ENCODE measurements around the gene CDK3.

The CDK3 gene

DNA sequence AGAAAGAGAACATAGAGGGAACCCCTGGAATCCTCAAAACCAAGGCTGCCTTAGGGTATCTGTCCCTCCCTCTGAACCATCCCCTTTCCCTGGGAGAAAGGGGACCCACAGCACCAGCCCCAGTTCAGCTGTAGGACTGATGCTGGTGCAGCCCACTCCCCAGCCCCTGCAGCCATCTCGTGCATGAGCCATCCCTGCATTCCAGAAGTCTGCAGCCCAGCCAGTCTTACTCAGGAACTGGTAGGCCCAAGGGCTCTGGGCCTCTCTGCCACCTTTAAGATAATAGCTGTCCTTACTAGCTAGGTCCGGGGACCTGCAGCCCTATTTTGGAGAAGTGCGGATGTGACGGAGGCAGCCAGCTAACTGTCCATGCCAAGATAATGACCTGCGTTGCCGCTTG is 32.5 kb downstream of the CDK3 start:
- Histone ChIP-seq H3K9me2 (replicated peaks; ENCODE audit: insufficient read depth, low read length) (no peaks in the 10 kb centered on the region), H3K4me2 (ENCODE audit: low read depth, low read length) (no peak overlapping the region), H3K79me2 (ENCODE audit: low read length) (no peaks in the 10 kb centered on the region), H3K9me3 (replicated peaks; ENCODE audit: insufficient read depth, low read length) (no peaks in the 10 kb centered on the region), H3F3A (ENCODE audit: insufficient read depth, low read length) (no peaks in the 10 kb centered on the region), H4K20me1 (ENCODE audit: insufficient read depth, low read length) (no peaks in the 10 kb centered on the region), H3K9ac (ENCODE audit: low read length) (no peak overlapping the region), H3K27ac (ENCODE audit: low read length) (no peak overlapping the region), H3K4me3 (ENCODE audit: low read length) (no peak overlapping the region), H2AFZ (ENCODE audit: low read length) (no peak overlapping the region), H3K4me1 (ENCODE audit: low read length) (no peaks in the 10 kb centered on the region), H3K27me3 (replicated peaks; ENCODE audit: insufficient read depth, low read length) (no peaks in the 10 kb centered on the region; the same call in 1 of the 2 replicates), H3K36me3 (replicated peaks; ENCODE audit: insufficient read depth, low read length) (no peaks in the 10 kb centered on the region)
- DNase-seq, result no peak
- TF ChIP-seq, protein P1, sequence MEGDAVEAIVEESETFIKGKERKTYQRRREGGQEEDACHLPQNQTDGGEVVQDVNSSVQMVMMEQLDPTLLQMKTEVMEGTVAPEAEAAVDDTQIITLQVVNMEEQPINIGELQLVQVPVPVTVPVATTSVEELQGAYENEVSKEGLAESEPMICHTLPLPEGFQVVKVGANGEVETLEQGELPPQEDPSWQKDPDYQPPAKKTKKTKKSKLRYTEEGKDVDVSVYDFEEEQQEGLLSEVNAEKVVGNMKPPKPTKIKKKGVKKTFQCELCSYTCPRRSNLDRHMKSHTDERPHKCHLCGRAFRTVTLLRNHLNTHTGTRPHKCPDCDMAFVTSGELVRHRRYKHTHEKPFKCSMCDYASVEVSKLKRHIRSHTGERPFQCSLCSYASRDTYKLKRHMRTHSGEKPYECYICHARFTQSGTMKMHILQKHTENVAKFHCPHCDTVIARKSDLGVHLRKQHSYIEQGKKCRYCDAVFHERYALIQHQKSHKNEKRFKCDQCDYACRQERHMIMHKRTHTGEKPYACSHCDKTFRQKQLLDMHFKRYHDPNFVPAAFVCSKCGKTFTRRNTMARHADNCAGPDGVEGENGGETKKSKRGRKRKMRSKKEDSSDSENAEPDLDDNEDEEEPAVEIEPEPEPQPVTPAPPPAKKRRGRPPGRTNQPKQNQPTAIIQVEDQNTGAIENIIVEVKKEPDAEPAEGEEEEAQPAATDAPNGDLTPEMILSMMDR (IDR thresholded peaks at IDR 0.05; ENCODE audit: low read length), result no peak

DNA sequence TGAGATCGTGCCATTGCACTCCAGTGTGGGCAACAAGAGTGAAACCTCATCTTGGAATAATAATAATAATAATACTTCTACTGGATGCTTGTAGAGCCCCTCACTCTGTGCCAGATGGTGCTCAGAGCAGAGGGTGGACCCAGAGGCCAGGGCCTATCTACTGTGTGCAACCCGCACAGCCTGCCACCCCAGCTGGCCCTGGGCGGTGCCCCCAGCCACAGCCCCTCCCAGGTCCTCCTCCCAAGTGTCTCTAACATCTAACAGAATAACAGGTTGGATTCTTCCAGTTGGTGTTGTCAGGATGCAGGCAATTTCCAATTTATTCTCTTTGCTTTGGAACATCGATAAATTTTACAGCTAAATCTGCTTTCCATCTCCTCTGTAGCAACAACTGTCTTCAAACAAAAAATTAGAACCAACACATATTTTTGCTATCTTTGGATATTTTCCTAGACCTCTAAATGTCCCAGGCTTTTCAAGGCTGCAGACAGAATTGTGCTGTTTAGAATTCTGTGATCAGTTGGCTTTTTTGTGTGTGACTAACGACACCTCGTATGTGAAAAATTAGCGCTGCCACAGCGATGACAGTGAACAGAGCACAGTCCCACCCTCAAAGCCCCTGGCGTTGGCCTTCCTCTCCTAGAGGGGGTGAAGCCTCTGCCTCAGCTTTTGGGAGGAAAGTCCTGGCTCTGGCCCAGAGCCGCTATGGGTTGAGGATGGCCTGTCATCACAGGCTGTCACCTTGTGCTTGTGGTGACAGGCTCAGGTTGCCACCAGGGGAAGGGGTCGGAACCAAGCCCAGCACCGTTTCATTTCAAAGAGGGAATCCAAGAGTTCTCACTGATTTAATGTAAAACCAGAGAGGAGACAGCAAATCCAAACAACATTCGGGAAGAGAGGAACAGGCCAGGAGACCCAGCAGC is 34.0 kb downstream of the CDK3 start:
- no peak overlapping the region for H3K27ac ChIP-seq (ENCODE audit: low read length)
- H2AFZ ChIP-seq (ENCODE audit: low read length), result no peak overlapping the region
- no peak overlapping the region for H3K4me3 ChIP-seq (ENCODE audit: low read length)
- DNase-seq, result no peak
- 0 out of 2 replicates have a peak, but pooled peaks cover 4% of the 10 kb centered on the region for H3K36me3 ChIP-seq (replicated peaks; ENCODE audit: insufficient read depth, low read length)
- TF ChIP-seq, protein P1 (IDR thresholded peaks at IDR 0.05; ENCODE audit: low read length), result no peak
- no peak for TF ChIP-seq EZH2phosphoT487 (IDR thresholded peaks at IDR 0.05; ENCODE audit: low read length)
- no peak for TF ChIP-seq EZH2 (optimal IDR thresholded peaks at IDR 0.05; ENCODE audit: low read depth, low read length)
- no peak overlapping the region for H3K4me2 ChIP-seq (ENCODE audit: low read depth, low read length)
- no peaks in the 10 kb centered on the region for H3F3A ChIP-seq (ENCODE audit: insufficient read depth, low read length)
- H3K27me3 ChIP-seq (replicated peaks; ENCODE audit: insufficient read depth, low read length), result no peaks in the 10 kb centered on the region
- no peak overlapping the region for H3K9ac ChIP-seq (ENCODE audit: low read length)
- no peaks in the 10 kb centered on the region for H3K79me2 ChIP-seq (ENCODE audit: low read length)
- H3K9me2 ChIP-seq (replicated peaks; ENCODE audit: insufficient read depth, low read length), result no peaks in the 10 kb centered on the region
- H3K4me1 ChIP-seq (ENCODE audit: low read length), result no peaks in the 10 kb centered on the region
- no peaks in the 10 kb centered on the region for H3K9me3 ChIP-seq (replicated peaks; ENCODE audit: insufficient read depth, low read length)
- H4K20me1 ChIP-seq (ENCODE audit: insufficient read depth, low read length), result no peaks in the 10 kb centered on the region

- no peaks in the 10 kb centered on the region for H3K27me3 ChIP-seq (replicated peaks; ENCODE audit: insufficient read depth, low read length)
- 0 out of 2 replicates have a peak, but pooled peaks cover 4% of the 10 kb centered on the region for H3K36me3 ChIP-seq (replicated peaks; ENCODE audit: insufficient read depth, low read length)
- no peaks in the 10 kb centered on the region for H3F3A ChIP-seq (ENCODE audit: insufficient read depth, low read length)
- H3K9me2 ChIP-seq (replicated peaks; ENCODE audit: insufficient read depth, low read length), result no peaks in the 10 kb centered on the region
- H3K9me3 ChIP-seq (replicated peaks; ENCODE audit: insufficient read depth, low read length), result no peaks in the 10 kb centered on the region
- TF ChIP-seq EZH2 (optimal IDR thresholded peaks at IDR 0.05; ENCODE audit: low read depth, low read length), result no peak
- TF ChIP-seq, protein P1 (IDR thresholded peaks at IDR 0.05; ENCODE audit: low read length), result no peak
- TF ChIP-seq EZH2phosphoT487 (IDR thresholded peaks at IDR 0.05; ENCODE audit: low read length), result no peak
- no peak overlapping the region for H3K9ac ChIP-seq (ENCODE audit: low read length)
- no peak overlapping the region for H3K27ac ChIP-seq (ENCODE audit: low read length)
- no peak overlapping the region for H3K4me2 ChIP-seq (ENCODE audit: low read depth, low read length)
- no peak overlapping the region for H3K4me3 ChIP-seq (ENCODE audit: low read length)
- no peak overlapping the region for H2AFZ ChIP-seq (ENCODE audit: low read length)
- no peak for DNase-seq
- H3K79me2 ChIP-seq (ENCODE audit: low read length), result no peaks in the 10 kb centered on the region
- H4K20me1 ChIP-seq (ENCODE audit: insufficient read depth, low read length), result no peaks in the 10 kb centered on the region
- no peaks in the 10 kb centered on the region for H3K4me1 ChIP-seq (ENCODE audit: low read length)
These were observed 36.0 kb downstream of the CDK3 start for GRCh38 chr17:76036497-76037261.

Data from MM.1S (cell line).